ENCODE measurements around the gene TBL3. TPM values are rescaled to one million over a fixed set of nuclear protein-coding genes. Genes with fewer than 3 reads are reported as not detected.

TBL3 gene
- total and polyA plus RNA-seq, 12 donors = 18.5 to 71.1 (median 22.3) TPM

- 10 to 12% methylated on average over 58 of the region's 58 CpGs for WGBS, 2 donors
- H3K27me3 ChIP-seq = peaks cover 12 to 54% (median 43%) of the 10 kb centered on the region in 7 donors
- intact Hi-C loops (cut with DNase I) = loop anchor here in 1 of 10 donors (10.0 kb wide), 1 partner anchor 60 kb away; no protein-coding TSS in a partner anchor
- DNase-seq (no peak), ATAC-seq (peak in 6 of 8 donors; percentile 2 to 10 (median 4))
- H3K27ac ChIP-seq = peak overlapping the region; percentile 65 to 89 (median 81)
- H3K9me3 ChIP-seq = no peaks in the 10 kb centered on the region
- H3K4me1 ChIP-seq = peaks cover 11 to 34% (median 28%) of the 10 kb centered on the region in 9 donors
- TF ChIP-seq, protein P1, sequence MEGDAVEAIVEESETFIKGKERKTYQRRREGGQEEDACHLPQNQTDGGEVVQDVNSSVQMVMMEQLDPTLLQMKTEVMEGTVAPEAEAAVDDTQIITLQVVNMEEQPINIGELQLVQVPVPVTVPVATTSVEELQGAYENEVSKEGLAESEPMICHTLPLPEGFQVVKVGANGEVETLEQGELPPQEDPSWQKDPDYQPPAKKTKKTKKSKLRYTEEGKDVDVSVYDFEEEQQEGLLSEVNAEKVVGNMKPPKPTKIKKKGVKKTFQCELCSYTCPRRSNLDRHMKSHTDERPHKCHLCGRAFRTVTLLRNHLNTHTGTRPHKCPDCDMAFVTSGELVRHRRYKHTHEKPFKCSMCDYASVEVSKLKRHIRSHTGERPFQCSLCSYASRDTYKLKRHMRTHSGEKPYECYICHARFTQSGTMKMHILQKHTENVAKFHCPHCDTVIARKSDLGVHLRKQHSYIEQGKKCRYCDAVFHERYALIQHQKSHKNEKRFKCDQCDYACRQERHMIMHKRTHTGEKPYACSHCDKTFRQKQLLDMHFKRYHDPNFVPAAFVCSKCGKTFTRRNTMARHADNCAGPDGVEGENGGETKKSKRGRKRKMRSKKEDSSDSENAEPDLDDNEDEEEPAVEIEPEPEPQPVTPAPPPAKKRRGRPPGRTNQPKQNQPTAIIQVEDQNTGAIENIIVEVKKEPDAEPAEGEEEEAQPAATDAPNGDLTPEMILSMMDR (IDR thresholded peaks at IDR 0.05) = no peak
- H3K36me3 ChIP-seq = peaks cover 0 to 23% (median 12%) of the 10 kb centered on the region in 9 donors
- peak overlapping the region; percentile 80 to 98 (median 91) for H3K4me3 ChIP-seq
Measured at GRCh38 chr16:1984347-1985225, 12.7 kb downstream of the TBL3 start.

DNA sequence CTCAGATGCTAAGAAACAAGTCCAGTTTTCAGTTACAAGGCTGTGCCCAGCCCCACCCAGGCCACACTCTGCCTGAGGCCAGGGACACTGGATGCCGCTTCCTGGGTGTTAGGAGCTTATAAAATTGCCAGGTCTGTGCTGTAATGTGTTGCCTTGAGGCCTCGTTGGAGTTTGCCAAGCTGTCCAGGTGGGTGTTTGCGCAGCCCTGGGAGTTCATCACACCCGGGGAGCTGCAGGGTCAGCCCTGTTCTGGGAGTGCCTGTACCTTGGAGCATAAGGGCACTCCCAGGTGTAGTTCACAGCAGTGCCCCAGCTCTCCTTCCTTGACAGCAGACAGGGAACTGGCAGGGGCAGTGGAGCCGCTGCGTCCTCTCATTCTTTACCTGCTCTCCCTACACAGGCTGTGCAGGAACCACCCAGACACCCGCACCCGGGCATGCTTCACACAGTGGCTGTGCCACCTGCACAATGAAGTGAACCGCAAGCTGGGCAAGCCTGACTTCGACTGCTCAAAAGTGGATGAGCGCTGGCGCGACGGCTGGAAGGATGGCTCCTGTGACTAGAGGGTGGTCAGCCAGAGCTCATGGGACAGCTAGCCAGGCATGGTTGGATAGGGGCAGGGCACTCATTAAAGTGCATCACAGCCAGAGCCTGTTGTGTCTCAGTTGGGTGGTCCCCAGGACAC is 13.8 kb downstream of the TBL3 start:
- H3K36me3 ChIP-seq = peaks cover 0 to 23% (median 12%) of the 10 kb centered on the region in 9 donors
- intact Hi-C loops (cut with DNase I) = loop anchor here in 1 of 10 donors (10.0 kb wide), 1 partner anchor 61 kb away; no protein-coding TSS in a partner anchor
- ATAC-seq = no peak
- WGBS, 2 donors = 96 to 97% methylated on average over 14 of the region's 14 CpGs
- H3K4me1 ChIP-seq = peaks cover 11 to 30% (median 27%) of the 10 kb centered on the region in 9 donors
- peaks cover 15 to 53% (median 40%) of the 10 kb centered on the region in 7 donors for H3K27me3 ChIP-seq
- peak overlapping the region in 2 of 10 donors; percentile 80 to 81 for H3K4me3 ChIP-seq
- TF ChIP-seq, protein P1 (IDR thresholded peaks at IDR 0.05) = no peak
- no peak overlapping the region for H3K27ac ChIP-seq
- DNase-seq = no peak
- no peaks in the 10 kb centered on the region for H3K9me3 ChIP-seq

DNA sequence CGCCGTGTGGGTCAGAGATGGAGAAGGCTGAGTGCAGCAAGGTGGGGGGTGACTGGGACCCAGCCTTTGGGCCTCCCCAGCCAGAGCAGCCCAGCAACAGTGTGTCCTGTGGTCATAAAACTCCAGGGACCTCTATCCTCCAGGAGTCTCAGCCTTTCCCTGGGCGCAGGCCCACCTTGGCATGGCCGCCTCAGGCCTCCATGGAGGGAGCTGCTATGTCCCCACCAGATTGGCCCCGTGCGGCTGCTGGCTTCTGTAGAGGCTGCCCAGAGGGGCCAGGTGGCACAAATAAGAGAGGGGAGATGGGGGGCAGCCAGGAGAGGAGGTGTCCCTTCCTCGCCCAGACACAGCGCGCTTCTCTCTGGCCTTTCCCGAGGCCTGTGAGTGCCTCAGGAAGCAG is 15.3 kb downstream of the TBL3 start:
- no peaks in the 10 kb centered on the region for H3K9me3 ChIP-seq
- DNase-seq (no peak), ATAC-seq (no peak)
- H3K4me3 ChIP-seq = no peak overlapping the region
- H3K4me1 ChIP-seq = peaks cover 16 to 45% (median 41%) of the 10 kb centered on the region in 9 donors
- H3K36me3 ChIP-seq = peaks cover 0 to 23% (median 12%) of the 10 kb centered on the region in 9 donors
- intact Hi-C loops (cut with DNase I) = loop anchor here in 1 of 10 donors (10.0 kb wide), 1 partner anchor 62 kb away; no protein-coding TSS in a partner anchor
- peaks cover 12 to 50% (median 39%) of the 10 kb centered on the region in 7 donors for H3K27me3 ChIP-seq
- no peak overlapping the region for H3K27ac ChIP-seq
- 88 to 90% methylated on average over 10 of the region's 10 CpGs for WGBS, 2 donors
- TF ChIP-seq, protein P1 (IDR thresholded peaks at IDR 0.05) = no peak
